Endothelial cell of umbilical vein (primary cell): ENCODE data around the gene HOXD3. TPM values are rescaled to one million over a fixed set of nuclear protein-coding genes. Genes with fewer than 3 reads are reported as not detected.

Source experiments
- BruUV-seq: library from RNA; stranded (reverse); fragments of 400-500 nt; replicated peaks from 2 replicates; lab custom pipeline; 2021; lab: Mats Ljungman, UMichigan
- CTCF ChIA-PET: fragments of 300-600, 350-600 bp; sonication (Branson Sonifier 250); formaldehyde crosslinking; loops from one replicate; lab custom pipeline; 2021; ENCODE audit warnings: antibody characterized with exemption, inconsistent platforms; lab: Charles Lee
- POLR2A ChIA-PET: fragments of 300-600, 350-600 bp; sonication (Branson Sonifier 250); formaldehyde crosslinking; loops from one replicate; lab custom pipeline; 2021; ENCODE audit warnings: antibody characterized with exemption, inconsistent platforms; lab: Charles Lee
- DNase-seq: peaks from one replicate; pipeline ENCODE4 v3.0.0-alpha.2; 2011; ENCODE audit warnings: low read depth, low spot score
- FAIRE-seq: peaks from 2 replicates; lab custom pipeline; 2011; peaks lifted over from hg19 to GRCh38; lab: Jason Lieb, UNC
- H2AFZ ChIP-seq: 2 replicates; pipeline ENCODE4 v1.6.0; 2012; ENCODE audit warnings: low read depth, low read length, control low read depth, inconsistent platforms
- H3K27ac ChIP-seq: 2 replicates; pipeline ENCODE4 v1.5.1; 2011; ENCODE audit warnings: low read depth, mild to moderate bottlenecking, control low read depth, low read length, moderate library complexity; ENCODE audit not compliant: insufficient read depth
- H3K27me3 ChIP-seq, 2 experiments: 2 replicates each; pipeline versions ENCODE4 v1.6.0 to v1.6.1; 2011; ENCODE audit warnings: low read length in 2 of 2, mixed read lengths in 1 of 2; ENCODE audit not compliant: control insufficient read depth in 2 of 2, insufficient read depth in 2 of 2
- H3K36me3 ChIP-seq, 2 experiments: 2 replicates in 1 of 2; 3 replicates in 1 of 2; pipeline ENCODE4 v1.5.1; 2011; ENCODE audit warnings: low read length in 2 of 2, mild to moderate bottlenecking in 1 of 2, moderate library complexity in 1 of 2; ENCODE audit not compliant: control insufficient read depth in 2 of 2, insufficient read depth in 2 of 2; ENCODE audit errors: extremely low read depth in 1 of 2
- H3K4me1 ChIP-seq: 3 replicates; pipeline ENCODE4 v1.5.1; 2011; ENCODE audit warnings: mild to moderate bottlenecking, low read length; ENCODE audit not compliant: control insufficient read depth, insufficient read depth; ENCODE audit errors: extremely low read depth
- H3K4me2 ChIP-seq: 2 replicates; pipeline ENCODE4 v1.6.1; 2011; ENCODE audit warnings: low read length, control low read depth, mixed read lengths; ENCODE audit not compliant: insufficient read depth
- H3K4me3 ChIP-seq, 3 experiments: fragments of 200-600 bp in 1 of 3; sonication (generic), shearing (Covaris generic) in 1 of 3; replicated peaks in 1 of 3; 2 replicates each; pipeline ENCODE4 v1.5.1; 2011 to 2016; ENCODE audit warnings: control low read depth in 3 of 3, low read length in 3 of 3, mild to moderate bottlenecking in 2 of 3, inconsistent platforms in 1 of 3, low read depth in 1 of 3, moderate library complexity in 1 of 3; ENCODE audit not compliant: insufficient read depth in 1 of 3
- H3K79me2 ChIP-seq: 2 replicates; pipeline ENCODE4 v1.6.0; 2012; ENCODE audit warnings: low read length, inconsistent platforms; ENCODE audit not compliant: control insufficient read depth, insufficient read depth
- H3K9ac ChIP-seq: replicated peaks from 2 replicates; pipeline ENCODE3; 2011; ENCODE audit warnings: low read length, control low read depth; ENCODE audit not compliant: insufficient read depth; ENCODE audit errors: extremely low read depth
- H3K9me1 ChIP-seq: replicated peaks from 3 replicates; pipeline ENCODE4 v1.6.0; 2011; ENCODE audit warnings: mild to moderate bottlenecking, low read length; ENCODE audit not compliant: control insufficient read depth, insufficient read depth; ENCODE audit errors: extremely low read depth
- H3K9me3 ChIP-seq: replicated peaks from 2 replicates; pipeline ENCODE4 v1.5.1; 2012; ENCODE audit warnings: low read length, inconsistent platforms; ENCODE audit not compliant: control insufficient read depth, insufficient read depth
- H4K20me1 ChIP-seq: replicated peaks from 2 replicates; pipeline ENCODE3; 2011; ENCODE audit warnings: mild to moderate bottlenecking, low read length; ENCODE audit not compliant: control insufficient read depth, insufficient read depth; ENCODE audit errors: extremely low read depth
- dilution Hi-C: fragments of 300-500 bp; cut with MboI; formaldehyde crosslinking; loops from one replicate; pipeline ENCODE4 v1.15.0; 2019; ENCODE audit warnings: low sequenced_read_pairs; ENCODE audit not compliant: extremely low pct_ligation_motif_present
- intact Hi-C: fragments of 100-400 bp; cut with micrococcal nuclease; formaldehyde crosslinking; loops from one replicate; pipeline ENCODE4 v1.10.0; 2022
- polyA plus RNA-seq, 4 experiments: library from polyadenylated mRNA; depleted of rRNA in 3 of 4; stranded (reverse) in 3 of 4; unstranded in 1 of 4; fragments of >200 nt; gene quantifications; 2 replicates each; pipeline versions ENCODE4 v1.2.1 to v1.2.3, GENCODE V29; 2011 to 2012; ENCODE audit warnings: missing spikeins in 1 of 4
- total RNA-seq: library from RNA; stranded (reverse); gene quantifications from 2 replicates; pipeline ENCODE4 v1.2.3, GENCODE V29; 2021
- TF ChIP-seq, protein P1 (sequence below), 2 donors: IDR thresholded peaks; 1 replicate in 1 of 2; 2 replicates in 1 of 2; pipeline ENCODE4 v1.5.1; 2011; ENCODE audit warnings: low read length in 2 of 2, mild to moderate bottlenecking in 2 of 2, moderate library complexity in 2 of 2, control low read depth in 1 of 2, inconsistent platforms in 1 of 2, low read depth in 1 of 2; ENCODE audit not compliant: insufficient read depth in 1 of 2; ENCODE audit errors: extremely low read depth in 1 of 2
- TF ChIP-seq, protein P2 (sequence below): IDR thresholded peaks from 2 replicates; pipeline ENCODE4 v1.6.1; 2011; ENCODE audit not compliant: insufficient read depth, insufficient read length

HOXD3 gene
- total and polyA plus RNA-seq, 2 donors (not counting 3 experiments of a cell fraction or from before 2014, with no cell fraction given), result 2.9 to 20.9 TPM

DNA sequence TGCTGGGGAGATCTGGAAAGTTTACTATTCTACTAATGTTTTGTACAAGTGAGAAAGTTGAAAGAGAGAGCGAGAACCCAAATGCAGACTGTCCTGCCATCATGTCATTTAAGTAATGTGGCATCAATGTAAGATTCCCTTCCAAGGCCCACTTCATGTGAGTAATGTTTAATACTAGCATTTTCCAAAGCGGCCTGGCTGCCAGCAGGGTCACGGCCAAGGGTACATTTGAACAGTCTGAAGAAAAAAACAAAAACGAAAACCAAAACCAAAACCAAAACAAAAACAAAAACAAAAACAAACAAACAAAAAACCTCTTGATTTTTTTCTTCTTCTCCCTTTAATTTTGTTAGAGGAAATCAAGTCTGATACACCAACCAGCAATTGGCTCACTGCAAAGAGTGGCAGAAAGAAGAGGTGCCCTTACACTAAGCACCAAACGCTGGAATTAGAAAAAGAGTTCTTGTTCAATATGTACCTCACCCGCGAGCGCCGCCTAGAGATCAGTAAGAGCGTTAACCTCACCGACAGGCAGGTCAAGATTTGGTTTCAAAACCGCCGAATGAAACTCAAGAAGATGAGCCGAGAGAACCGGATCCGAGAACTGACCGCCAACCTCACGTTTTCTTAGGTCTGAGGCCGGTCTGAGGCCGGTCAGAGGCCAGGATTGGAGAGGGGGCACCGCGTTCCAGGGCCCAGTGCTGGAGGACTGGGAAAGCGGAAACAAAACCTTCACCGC, 38.3 kb upstream of the HOXD3 start:
- Histone ChIP-seq H3K36me3 (no peaks in the 10 kb centered on the region), H3K9me1 (no peaks in the 10 kb centered on the region), H3K79me2 (no peaks in the 10 kb centered on the region), H3K9ac (no peak overlapping the region), H3K4me1 (peaks cover 15% of the 10 kb centered on the region), H3K27ac (no peak overlapping the region), H4K20me1 (no peaks in the 10 kb centered on the region), H3K27me3 (peaks cover 68 to 86% of the 10 kb centered on the region in 2 experiments), H3K4me3 (no peak overlapping the region), H3K9me3 (no peaks in the 10 kb centered on the region), H2AFZ (no peak overlapping the region), H3K4me2 (peak overlapping the region; percentile 31)
- POLR2A ChIA-PET, result no interaction called here
- no TSS peak for BruUV-seq
- intact Hi-C loops, result no loop called here
- peak; percentile 70 for FAIRE-seq
- peak; percentile 43 for DNase-seq
- TF ChIP-seq, protein P1, sequence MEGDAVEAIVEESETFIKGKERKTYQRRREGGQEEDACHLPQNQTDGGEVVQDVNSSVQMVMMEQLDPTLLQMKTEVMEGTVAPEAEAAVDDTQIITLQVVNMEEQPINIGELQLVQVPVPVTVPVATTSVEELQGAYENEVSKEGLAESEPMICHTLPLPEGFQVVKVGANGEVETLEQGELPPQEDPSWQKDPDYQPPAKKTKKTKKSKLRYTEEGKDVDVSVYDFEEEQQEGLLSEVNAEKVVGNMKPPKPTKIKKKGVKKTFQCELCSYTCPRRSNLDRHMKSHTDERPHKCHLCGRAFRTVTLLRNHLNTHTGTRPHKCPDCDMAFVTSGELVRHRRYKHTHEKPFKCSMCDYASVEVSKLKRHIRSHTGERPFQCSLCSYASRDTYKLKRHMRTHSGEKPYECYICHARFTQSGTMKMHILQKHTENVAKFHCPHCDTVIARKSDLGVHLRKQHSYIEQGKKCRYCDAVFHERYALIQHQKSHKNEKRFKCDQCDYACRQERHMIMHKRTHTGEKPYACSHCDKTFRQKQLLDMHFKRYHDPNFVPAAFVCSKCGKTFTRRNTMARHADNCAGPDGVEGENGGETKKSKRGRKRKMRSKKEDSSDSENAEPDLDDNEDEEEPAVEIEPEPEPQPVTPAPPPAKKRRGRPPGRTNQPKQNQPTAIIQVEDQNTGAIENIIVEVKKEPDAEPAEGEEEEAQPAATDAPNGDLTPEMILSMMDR (IDR thresholded peaks at IDR 0.05; ENCODE audit: extremely low read depth in 1 of 2, insufficient read depth in 1 of 2, low read depth in 1 of 2, low read length in 2 of 2), result peak; percentile 60 to 67
- TF ChIP-seq, protein P2, sequence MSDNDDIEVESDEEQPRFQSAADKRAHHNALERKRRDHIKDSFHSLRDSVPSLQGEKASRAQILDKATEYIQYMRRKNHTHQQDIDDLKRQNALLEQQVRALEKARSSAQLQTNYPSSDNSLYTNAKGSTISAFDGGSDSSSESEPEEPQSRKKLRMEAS, result no peak
- CTCF ChIA-PET, result no interaction called here
- dilution Hi-C loops, result no loop called here
